BJ (cell line): ENCODE measurements around the gene ASB13. TPM values are rescaled to one million over a fixed set of nuclear protein-coding genes. Genes with fewer than 3 reads are reported as not detected.

Source experiments
- CTCF ChIA-PET: fragments of 350-600 bp; formaldehyde crosslinking; extraction: SDS; loops from one replicate; lab custom pipeline; 2021; ENCODE audit warnings: antibody characterized with exemption, inconsistent platforms; lab: Yijun Ruan, JAX
- POLR2A ChIA-PET: fragments of 300-600 bp; sonication (Branson Sonifier 250); formaldehyde crosslinking; extraction: SDS; loops from one replicate; lab custom pipeline; 2021; ENCODE audit warnings: antibody characterized with exemption; lab: Charles Lee
- DNase-seq: peaks from one replicate; pipeline ENCODE4 v3.0.0-alpha.2; 2011; ENCODE audit warnings: low read depth
- H3K27me3 ChIP-seq: 2 replicates; pipeline ENCODE4 v1.6.0; 2011; ENCODE audit warnings: low read length; ENCODE audit not compliant: control insufficient read depth, insufficient read depth
- H3K36me3 ChIP-seq: 2 replicates; pipeline ENCODE4 v1.5.1; 2011; ENCODE audit warnings: low read length; ENCODE audit not compliant: control insufficient read depth, insufficient read depth
- H3K4me3 ChIP-seq: 2 replicates; pipeline ENCODE4 v1.5.1; 2011; ENCODE audit warnings: low read depth, mild to moderate bottlenecking, control low read depth, low read length
- polyA plus RNA-seq: library from polyadenylated mRNA; depleted of rRNA; stranded (reverse); fragments of >200 nt; gene quantifications from 2 replicates; pipeline ENCODE4 v1.2.3, GENCODE V29; 2011
- TF ChIP-seq, protein P1 (sequence below): IDR thresholded peaks from 2 replicates; pipeline ENCODE4 v1.5.1; 2011; ENCODE audit warnings: low read depth, mild to moderate bottlenecking, control low read depth, inconsistent platforms, low read length, moderate library complexity; ENCODE audit not compliant: insufficient read depth

ASB13 gene
- polyA plus RNA-seq, 1 experiment: 8.6 TPM

DNA sequence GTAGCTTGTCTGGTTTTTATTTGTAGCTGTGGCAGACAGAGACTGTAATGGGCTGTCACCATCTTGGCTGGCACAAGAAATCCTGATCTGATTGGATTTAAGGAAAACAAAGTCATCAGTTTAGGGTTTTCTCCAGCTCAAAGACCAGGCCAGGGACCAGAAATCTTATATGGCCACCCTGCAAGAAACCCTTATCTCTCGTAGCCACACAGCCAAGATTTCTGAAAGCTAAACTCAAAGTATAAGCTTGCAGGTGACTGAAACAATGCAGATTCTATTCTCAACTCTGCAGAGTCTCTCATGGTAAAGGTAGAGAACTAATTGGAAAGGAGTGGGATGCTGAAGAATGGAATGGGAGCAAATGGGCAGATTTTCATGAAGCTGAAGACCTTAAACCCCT is 3.2 kb upstream of the ASB13 start:
- TF ChIP-seq, protein P1, sequence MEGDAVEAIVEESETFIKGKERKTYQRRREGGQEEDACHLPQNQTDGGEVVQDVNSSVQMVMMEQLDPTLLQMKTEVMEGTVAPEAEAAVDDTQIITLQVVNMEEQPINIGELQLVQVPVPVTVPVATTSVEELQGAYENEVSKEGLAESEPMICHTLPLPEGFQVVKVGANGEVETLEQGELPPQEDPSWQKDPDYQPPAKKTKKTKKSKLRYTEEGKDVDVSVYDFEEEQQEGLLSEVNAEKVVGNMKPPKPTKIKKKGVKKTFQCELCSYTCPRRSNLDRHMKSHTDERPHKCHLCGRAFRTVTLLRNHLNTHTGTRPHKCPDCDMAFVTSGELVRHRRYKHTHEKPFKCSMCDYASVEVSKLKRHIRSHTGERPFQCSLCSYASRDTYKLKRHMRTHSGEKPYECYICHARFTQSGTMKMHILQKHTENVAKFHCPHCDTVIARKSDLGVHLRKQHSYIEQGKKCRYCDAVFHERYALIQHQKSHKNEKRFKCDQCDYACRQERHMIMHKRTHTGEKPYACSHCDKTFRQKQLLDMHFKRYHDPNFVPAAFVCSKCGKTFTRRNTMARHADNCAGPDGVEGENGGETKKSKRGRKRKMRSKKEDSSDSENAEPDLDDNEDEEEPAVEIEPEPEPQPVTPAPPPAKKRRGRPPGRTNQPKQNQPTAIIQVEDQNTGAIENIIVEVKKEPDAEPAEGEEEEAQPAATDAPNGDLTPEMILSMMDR: no peak
- ChIA-PET CTCF (interaction anchor here (1.1 kb wide), 1 partner anchor 9 kb away, joined by 5 read pairs; no protein-coding TSS in a partner anchor), POLR2A (no interaction called here)
- Histone ChIP-seq H3K27me3 (peaks cover 1% of the 10 kb centered on the region; the same call in 1 of the 2 replicates), H3K4me3 (no peak overlapping the region), H3K36me3 (no peaks in the 10 kb centered on the region)
- DNase-seq: no peak

DNA sequence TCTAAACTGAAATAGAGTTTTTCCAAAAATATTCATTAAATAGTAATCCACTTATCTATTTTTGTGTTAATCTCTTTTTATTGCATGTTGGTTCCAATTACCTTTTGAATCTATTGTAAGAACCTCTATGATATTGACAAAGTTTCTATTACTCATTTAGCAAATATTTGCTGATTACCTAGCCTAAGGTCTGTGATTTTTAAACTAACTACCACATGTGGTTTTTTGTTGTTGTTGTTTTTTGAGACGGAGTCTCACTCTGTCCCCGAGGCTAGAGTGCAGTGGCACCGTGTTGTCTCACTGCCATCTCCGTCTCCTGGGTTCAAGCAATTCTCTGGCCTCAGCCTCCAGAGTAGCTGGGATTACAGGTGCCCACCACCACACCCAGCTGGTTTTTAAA is 2.0 kb upstream of the ASB13 start:
- TF ChIP-seq, protein P1: no peak
- peaks cover 1% of the 10 kb centered on the region; the same call in 1 of the 2 replicates for H3K27me3 ChIP-seq
- H3K36me3 ChIP-seq: no peaks in the 10 kb centered on the region
- POLR2A ChIA-PET: no interaction called here
- DNase-seq: no peak
- no peak overlapping the region for H3K4me3 ChIP-seq
- CTCF ChIA-PET: no interaction called here

DNA sequence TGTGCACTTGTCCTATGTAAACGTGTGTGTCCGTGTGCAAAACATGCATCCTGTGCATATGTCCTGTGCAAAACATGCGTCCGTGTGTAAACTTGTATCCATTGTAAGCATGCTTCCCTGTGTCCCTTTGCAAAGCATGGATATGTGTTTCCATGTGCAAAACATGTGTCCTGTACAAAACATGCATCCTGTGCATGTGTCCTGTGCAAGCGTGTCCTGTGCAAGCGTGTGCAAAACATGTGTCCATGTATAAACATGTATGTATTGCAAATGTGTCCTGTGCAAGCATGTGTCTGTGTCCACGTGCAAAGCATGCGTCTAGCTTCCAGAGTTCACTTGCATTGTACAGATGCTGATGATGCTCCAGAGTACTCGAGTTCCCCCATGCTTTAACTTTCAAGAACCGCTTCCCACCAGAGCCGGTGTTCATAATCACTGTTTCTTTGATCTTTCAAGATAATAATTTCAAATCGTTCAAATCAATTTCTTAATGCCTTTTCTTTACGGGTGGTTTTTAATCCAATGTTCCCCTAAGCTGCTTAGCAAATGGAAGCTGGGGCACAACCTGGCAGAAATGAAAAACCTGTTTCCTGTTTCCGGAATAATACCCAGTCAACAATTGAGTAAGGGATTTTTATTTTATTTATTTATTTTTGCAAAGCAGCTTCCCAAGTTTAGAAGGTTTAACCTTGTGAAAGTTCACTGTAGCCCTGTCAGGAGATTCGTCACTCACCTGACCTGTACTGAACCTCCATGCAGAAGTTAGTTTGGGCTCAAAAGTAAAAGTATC is 641 bp upstream of the ASB13 start:
- peaks cover 1% of the 10 kb centered on the region; the same call in 1 of the 2 replicates for H3K27me3 ChIP-seq
- DNase-seq: no peak
- peak overlapping the region; percentile 64 for H3K4me3 ChIP-seq
- ChIA-PET POLR2A (no interaction called here), CTCF (interaction anchor here (1.3 kb wide), 1 partner anchor 14 kb away, joined by 5 read pairs; no protein-coding TSS in a partner anchor)
- TF ChIP-seq, protein P1: no peak
- H3K36me3 ChIP-seq: no peaks in the 10 kb centered on the region

DNA sequence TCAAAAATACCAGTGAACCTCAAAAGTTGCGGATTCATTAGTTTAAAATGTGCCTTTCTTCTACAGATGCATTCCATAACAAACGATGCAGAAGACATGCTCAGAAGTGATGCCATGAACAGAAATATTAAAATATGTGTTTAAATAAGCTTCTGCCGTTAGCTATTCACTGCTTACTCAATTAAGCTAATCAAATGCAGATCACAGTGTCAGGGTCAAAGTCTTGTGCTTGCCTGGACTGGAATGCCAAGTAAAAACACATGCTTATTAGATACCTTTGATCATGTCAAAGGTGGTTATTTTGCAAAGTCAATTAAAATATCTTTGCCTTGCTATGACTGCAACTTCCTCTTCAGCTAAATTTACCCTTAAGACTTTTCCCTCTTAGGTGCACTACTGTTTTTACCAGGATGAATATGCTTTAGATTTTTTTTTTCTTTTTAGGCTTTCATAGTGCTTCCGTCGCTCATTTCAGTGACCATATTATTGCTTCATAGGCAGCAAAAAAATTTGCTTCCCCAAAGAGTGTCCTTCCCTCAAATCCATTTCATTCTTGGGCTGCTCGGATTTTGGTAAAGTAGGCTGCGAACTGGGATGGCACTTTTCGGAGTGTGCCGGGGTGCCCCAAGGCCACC is 905 bp downstream of the ASB13 start:
- Histone ChIP-seq H3K4me3 (peak overlapping the region; percentile 64), H3K27me3 (no peaks in the 10 kb centered on the region; the same call in 1 of the 2 replicates), H3K36me3 (no peaks in the 10 kb centered on the region)
- TF ChIP-seq, protein P1: no peak
- ChIA-PET CTCF (interaction anchor here (0.6 to 1.1 kb wide), 4 partner anchors 12 to 310 kb away, joined by 3 to 4 read pairs (median 4); partner anchors contain the start of gene TASOR2), POLR2A (no interaction called here)
- DNase-seq: no peak
